ENCODE results near the gene TOR1AIP1.

DNA sequence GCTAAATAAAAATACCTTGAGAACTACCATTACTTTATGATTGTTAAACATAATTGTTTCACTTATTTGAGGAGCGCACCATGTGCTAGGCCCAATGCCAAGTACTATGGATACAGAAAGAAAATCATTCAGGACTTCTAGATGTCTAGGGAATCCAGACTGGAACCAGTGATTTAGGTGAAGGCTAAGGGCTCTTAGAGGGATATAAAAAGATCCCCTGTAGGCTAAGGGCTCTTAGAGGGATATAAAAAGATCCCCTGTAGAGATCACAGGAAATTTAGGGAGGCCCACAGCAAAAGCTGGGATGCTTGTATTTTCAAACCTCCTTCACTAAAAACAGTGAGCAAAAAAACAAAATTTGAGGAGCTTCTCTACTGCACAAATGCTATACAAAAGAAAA, 11.2 kb upstream of the TOR1AIP1 start:
- TF ChIP-seq, protein P1, sequence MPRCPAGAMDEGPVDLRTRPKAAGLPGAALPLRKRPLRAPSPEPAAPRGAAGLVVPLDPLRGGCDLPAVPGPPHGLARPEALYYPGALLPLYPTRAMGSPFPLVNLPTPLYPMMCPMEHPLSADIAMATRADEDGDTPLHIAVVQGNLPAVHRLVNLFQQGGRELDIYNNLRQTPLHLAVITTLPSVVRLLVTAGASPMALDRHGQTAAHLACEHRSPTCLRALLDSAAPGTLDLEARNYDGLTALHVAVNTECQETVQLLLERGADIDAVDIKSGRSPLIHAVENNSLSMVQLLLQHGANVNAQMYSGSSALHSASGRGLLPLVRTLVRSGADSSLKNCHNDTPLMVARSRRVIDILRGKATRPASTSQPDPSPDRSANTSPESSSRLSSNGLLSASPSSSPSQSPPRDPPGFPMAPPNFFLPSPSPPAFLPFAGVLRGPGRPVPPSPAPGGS (IDR thresholded peaks at IDR 0.05), result no peak
- TF ChIP-seq CHD2 (IDR thresholded peaks at IDR 0.05; ENCODE audit: low read length, partially characterized antibody) (no peak), POLR2A (IDR thresholded peaks at IDR 0.05; ENCODE audit: low read length) (no peak), SREBF2 (IDR thresholded peaks at IDR 0.05) (no peak), MYC (IDR thresholded peaks at IDR 0.05; ENCODE audit: borderline replicate concordance, low read length) (no peak), MAFK (IDR thresholded peaks at IDR 0.05; ENCODE audit: partially characterized antibody) (no peak), HOXB5 (CRISPR knock-in tag; IDR thresholded peaks at IDR 0.05) (no peak), ESRRA (IDR thresholded peaks at IDR 0.05; ENCODE audit: borderline replicate concordance, low read length) (no peak)
- TF ChIP-seq, protein P2, sequence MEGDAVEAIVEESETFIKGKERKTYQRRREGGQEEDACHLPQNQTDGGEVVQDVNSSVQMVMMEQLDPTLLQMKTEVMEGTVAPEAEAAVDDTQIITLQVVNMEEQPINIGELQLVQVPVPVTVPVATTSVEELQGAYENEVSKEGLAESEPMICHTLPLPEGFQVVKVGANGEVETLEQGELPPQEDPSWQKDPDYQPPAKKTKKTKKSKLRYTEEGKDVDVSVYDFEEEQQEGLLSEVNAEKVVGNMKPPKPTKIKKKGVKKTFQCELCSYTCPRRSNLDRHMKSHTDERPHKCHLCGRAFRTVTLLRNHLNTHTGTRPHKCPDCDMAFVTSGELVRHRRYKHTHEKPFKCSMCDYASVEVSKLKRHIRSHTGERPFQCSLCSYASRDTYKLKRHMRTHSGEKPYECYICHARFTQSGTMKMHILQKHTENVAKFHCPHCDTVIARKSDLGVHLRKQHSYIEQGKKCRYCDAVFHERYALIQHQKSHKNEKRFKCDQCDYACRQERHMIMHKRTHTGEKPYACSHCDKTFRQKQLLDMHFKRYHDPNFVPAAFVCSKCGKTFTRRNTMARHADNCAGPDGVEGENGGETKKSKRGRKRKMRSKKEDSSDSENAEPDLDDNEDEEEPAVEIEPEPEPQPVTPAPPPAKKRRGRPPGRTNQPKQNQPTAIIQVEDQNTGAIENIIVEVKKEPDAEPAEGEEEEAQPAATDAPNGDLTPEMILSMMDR (IDR thresholded peaks at IDR 0.05), result no peak
- TF ChIP-seq, protein P3, sequence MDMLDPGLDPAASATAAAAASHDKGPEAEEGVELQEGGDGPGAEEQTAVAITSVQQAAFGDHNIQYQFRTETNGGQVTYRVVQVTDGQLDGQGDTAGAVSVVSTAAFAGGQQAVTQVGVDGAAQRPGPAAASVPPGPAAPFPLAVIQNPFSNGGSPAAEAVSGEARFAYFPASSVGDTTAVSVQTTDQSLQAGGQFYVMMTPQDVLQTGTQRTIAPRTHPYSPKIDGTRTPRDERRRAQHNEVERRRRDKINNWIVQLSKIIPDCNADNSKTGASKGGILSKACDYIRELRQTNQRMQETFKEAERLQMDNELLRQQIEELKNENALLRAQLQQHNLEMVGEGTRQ (IDR thresholded peaks at IDR 0.05), result no peak
